ENCODE results near the gene THADA. TPM values are rescaled to one million over a fixed set of nuclear protein-coding genes. Genes with fewer than 3 reads are reported as not detected.

Gene THADA
- total RNA-seq, 1 donor from 2014 or later: 32.9 TPM

- no peak for TF ChIP-seq CTCF (IDR thresholded peaks at IDR 0.05)
- DNase-seq (no peak), ATAC-seq (no peak)
- Histone ChIP-seq H3K4me1 (no peaks in the 10 kb centered on the region), H3K36me3 (peaks cover 77% of the 10 kb centered on the region), H3K9me3 (no peaks in the 10 kb centered on the region), H3K27me3 (no peaks in the 10 kb centered on the region), H3K27ac (no peak overlapping the region), H3K4me3 (no peak overlapping the region)
- intact Hi-C loops (cut with DNase I): no loop called here
These were observed 25.9 kb downstream of the THADA start for GRCh38 chr2:43569921-43570320.

GRCh38 chr2:43568228-43568627 lies 27.6 kb downstream of the THADA start:
- Histone ChIP-seq H3K9me3 (no peaks in the 10 kb centered on the region), H3K4me1 (no peaks in the 10 kb centered on the region), H3K27ac (no peak overlapping the region), H3K27me3 (no peaks in the 10 kb centered on the region), H3K36me3 (peaks cover 76% of the 10 kb centered on the region), H3K4me3 (no peak overlapping the region)
- no peak for ATAC-seq
- TF ChIP-seq CTCF (IDR thresholded peaks at IDR 0.05): no peak
- no peak for DNase-seq
- intact Hi-C loops (cut with DNase I): no loop called here

DNA sequence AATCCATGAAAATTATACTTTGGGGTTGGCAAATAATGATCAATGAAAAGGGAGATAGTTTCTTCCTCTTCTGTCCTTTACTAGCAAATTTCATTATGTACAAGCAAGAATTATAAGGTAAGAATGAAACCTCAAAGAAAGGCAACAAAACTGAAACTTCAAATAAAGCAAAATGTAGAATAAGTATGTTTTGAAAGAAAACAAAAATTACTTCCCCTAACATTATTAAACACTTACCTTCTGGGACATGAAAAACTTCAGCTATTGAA lies 29.4 kb downstream of the THADA start:
- Histone ChIP-seq H3K27me3 (no peaks in the 10 kb centered on the region), H3K9me3 (no peaks in the 10 kb centered on the region), H3K27ac (no peak overlapping the region), H3K4me1 (no peaks in the 10 kb centered on the region), H3K4me3 (no peak overlapping the region), H3K36me3 (peaks cover 65% of the 10 kb centered on the region)
- TF ChIP-seq CTCF (IDR thresholded peaks at IDR 0.05): no peak
- intact Hi-C loops (cut with DNase I): no loop called here
- ATAC-seq (no peak), DNase-seq (no peak)

DNA sequence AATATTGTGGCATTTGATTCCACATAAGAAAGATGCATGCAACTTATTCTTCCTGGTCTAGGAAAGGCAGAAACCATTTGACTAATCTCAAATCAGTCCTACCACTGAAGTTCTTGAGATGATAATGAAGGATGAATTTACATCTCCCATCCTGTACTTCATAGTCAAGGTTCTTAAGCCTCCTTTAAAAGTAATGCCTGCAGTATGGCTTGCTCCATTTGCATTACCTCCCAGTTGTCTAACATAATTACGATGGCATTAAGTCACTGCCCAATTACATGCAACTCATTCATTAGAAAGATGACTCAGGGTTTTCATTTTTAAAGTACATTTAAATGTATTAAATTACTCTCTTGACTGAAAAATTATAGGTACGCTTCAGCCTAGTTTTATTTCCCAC lies 32.2 kb downstream of the THADA start:
- Histone ChIP-seq H3K27ac (no peak overlapping the region), H3K36me3 (peaks cover 57% of the 10 kb centered on the region), H3K27me3 (no peaks in the 10 kb centered on the region), H3K4me1 (no peaks in the 10 kb centered on the region), H3K4me3 (no peak overlapping the region), H3K9me3 (no peaks in the 10 kb centered on the region)
- intact Hi-C loops (cut with DNase I): no loop called here
- DNase-seq: no peak
- ATAC-seq: no peak
- TF ChIP-seq CTCF (IDR thresholded peaks at IDR 0.05): no peak

DNA sequence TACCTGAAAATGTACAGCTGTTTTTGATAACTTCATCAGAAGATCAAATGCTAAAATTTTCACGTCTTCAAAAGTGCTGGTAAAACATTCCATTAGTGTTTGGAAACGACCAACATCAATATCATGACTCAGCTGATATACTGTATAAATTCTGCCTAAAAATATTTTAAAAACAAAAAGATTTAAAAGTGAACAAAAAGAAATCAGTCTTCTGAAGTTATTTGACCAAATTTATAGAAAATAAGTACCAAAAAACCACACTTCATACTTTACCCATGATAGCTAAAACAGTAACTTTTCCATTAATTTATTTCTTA lies 35.6 kb downstream of the THADA start:
- H3K36me3 ChIP-seq: peaks cover 70% of the 10 kb centered on the region
- intact Hi-C loops (cut with DNase I): no loop called here
- no peak overlapping the region for H3K4me3 ChIP-seq
- no peak for ATAC-seq
- H3K9me3 ChIP-seq: no peaks in the 10 kb centered on the region
- no peak for DNase-seq
- no peak for TF ChIP-seq CTCF (IDR thresholded peaks at IDR 0.05)
- H3K27me3 ChIP-seq: no peaks in the 10 kb centered on the region
- H3K27ac ChIP-seq: no peak overlapping the region
- no peaks in the 10 kb centered on the region for H3K4me1 ChIP-seq

DNA sequence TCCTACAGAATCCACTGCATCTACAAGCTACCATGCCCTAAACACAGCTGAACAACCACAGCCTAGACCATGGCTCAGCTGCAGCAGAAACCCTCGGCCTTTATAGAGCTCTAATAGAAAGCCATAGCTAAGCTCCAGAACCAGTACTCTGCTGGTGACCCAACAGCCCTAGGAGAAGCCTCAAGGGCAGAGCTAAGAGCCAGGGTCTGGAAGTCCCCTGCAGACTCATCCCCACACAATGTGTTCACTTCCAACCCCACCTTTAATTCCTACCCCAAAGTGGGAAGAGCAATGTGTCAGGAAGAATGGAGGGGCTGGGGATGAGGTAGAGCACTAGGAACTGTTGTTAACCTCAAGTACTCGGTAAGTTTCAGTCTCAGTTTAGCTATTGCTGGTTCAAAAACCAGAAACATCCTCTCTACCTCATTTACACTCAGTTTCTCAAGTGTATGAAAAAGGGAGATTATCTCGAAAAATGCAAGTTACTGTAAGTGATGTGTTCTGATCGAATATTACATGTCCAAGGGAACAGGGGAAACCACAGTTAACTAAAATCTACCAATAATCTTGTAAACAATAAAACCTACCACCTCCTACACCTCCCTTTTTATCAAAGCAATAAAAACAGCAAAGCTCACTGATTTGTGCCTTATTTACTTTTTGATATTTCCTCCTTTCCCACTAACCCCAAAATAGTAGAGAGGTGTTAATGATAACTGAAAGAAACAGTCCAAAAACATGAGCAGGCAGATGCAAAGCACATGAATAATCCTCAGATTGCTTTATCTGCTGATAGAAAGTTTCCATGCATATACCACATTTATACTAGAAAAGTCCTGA lies 36.2 kb downstream of the THADA start:
- Histone ChIP-seq H3K27ac (no peak overlapping the region), H3K27me3 (no peaks in the 10 kb centered on the region), H3K36me3 (peaks cover 70% of the 10 kb centered on the region), H3K4me1 (no peaks in the 10 kb centered on the region), H3K9me3 (no peaks in the 10 kb centered on the region), H3K4me3 (no peak overlapping the region)
- DNase-seq (no peak), ATAC-seq (no peak)
- TF ChIP-seq CTCF (IDR thresholded peaks at IDR 0.05): no peak
- intact Hi-C loops (cut with DNase I): no loop called here
